H1 (cell line): Measurements from ENCODE around the gene NAXD. TPM values are rescaled to one million over a fixed set of nuclear protein-coding genes. Genes with fewer than 3 reads are reported as not detected.

Experiments used
- KDM1A ChIP-seq: fragments of 200-600, 300-600 bp; sonication (generic); IDR thresholded peaks from 2 replicates; pipeline ENCODE4 v1.7.1; 2016; ENCODE audit warnings: mild to moderate bottlenecking, low read length, borderline replicate concordance
- polyA plus RNA-seq, 7 experiments: library from polyadenylated mRNA; depleted of rRNA in 3 of 7; stranded (reverse) in 5 of 7; unstranded in 2 of 7; fragments of >200 nt in 5 of 7; fragments of 200-250 nt in 2 of 7; gene quantifications; 1 replicate in 5 of 7; 2 replicates in 1 of 7; 4 replicates in 1 of 7; pipeline versions ENCODE4 v1.2.1 to v1.2.3, GENCODE V29; 2011 to 2013; ENCODE audit warnings: missing spikeins in 2 of 7, mixed read lengths in 2 of 7
- total RNA-seq: library from RNA; stranded (reverse); fragmentation: NEBNext Ultra II Directional; extraction: Animal tissue kit (Norgen Biotek cat#: 25700); gene quantifications from 2 replicates; pipeline ENCODE4 v1.2.1, GENCODE V29; 2021

NAXD gene
- total and polyA plus RNA-seq, 2 of the 8 experiments (the other 6 are each of a cell fraction or from before 2014, with no cell fraction given) = 25.4 to 35.5 TPM

DNA sequence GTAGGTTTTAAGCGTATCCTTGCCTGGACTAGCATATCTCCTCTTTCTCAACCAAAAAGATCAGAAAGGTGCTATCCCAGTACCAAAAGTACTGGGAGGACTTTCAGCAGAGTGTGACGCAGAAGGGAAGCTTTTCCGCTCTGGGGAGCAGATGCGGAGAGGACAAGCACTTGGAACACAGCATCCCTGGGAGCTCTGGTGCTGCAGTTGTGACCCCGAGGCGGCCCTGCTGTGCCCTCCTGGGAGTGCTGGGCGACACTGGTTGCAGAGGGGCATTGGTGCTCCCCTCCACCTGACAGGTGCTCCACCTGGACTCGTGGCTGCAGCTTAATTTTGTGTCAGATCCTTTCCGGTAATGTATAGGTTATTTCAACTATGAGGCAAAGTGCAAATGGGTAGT is 3.4 kb downstream of the NAXD start (continued):
- TF ChIP-seq KDM1A = no peak
